ENCODE measurements around the gene GLS.

The GLS gene

DNA sequence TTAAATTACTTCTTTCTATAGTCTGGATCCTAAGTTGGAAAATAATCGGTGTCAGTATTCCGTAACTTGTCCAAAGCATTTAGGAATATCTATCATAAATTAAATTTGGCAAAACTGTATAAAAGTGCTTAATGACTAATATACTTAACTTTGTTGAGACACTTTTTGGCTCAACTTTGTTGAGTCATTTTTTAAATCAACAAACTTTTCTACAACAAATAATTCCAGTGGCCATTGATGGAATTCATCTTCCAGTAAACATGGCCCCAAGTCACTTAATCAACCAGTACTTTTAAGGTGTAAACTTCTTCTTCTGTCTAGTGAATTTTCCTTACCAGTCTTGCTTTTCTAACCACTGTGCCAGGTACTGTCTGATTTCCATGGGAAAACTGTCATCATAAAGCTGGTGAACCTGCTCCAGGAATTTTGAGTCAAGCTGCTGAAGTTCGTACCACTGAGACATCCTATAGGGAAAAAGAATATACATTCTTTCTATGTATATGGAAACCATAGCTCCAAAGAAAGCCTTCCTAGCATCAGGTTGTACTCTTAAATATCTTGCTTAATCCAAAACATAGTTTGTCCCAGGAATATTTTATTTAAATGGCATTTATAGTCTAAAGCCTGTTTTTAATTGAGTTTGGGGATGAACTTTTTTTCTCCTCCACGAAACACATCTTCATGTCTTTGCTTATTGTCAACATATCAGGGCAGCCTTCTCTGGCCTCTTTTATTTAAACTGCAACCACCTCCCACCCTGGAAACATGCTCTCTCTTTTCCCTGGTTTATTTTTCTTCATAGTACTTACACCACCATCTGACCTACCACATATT is 129.1 kb downstream of the GLS start:
- no peak for FAIRE-seq

DNA sequence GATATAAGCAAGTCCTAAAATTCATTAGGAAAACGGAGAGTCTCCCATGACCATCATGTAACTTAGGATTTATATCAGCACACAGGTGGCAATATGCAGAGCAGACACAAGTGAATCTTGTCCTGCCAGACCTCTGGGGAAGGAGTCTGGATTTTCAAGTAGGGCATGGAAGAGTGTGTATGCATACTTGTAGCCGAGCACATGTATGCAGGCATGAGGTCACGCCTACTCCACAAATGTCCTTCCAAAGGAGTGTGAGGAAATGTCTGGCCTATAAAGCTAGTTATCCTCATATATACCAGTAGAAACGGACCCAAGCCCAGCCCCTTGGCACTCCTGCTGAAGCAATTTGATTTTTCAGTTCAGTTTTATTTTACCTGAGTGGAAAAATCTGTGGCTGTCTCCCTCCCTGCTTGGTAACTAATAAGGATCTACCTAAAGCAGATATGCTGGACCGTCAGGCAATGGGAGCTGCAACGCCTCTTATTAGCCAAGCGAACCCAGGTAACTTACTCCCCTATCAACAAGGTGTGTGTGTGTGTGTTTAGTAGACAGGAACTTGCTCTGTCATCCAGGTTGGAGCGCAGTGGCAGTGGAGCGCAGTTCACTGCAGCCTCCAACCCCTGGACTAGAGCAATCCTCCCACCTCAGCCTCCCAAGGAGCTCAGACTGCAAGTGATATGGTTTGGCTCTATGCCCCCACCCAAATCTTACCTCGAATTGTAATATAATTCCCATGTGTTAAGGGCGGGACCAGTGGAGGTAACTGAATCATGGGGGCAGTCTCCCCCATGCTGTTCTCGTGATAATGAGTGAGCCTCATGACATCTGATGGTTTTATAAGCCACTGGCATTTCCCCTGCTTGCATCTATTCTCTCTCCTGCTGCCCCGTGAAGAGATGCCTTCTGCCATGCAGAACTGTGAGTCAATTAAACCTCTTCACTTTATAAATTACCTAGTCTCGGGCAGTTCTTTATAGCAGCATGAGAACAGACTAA is 130.6 kb downstream of the GLS start:
- DNase-seq (ENCODE audit: insufficient read length, low spot score) (no peak), FAIRE-seq (no peak)

More for the DNA sequence above, 129.1 kb downstream of the GLS start:
- DNase-seq (ENCODE audit: insufficient read length, low spot score): no peak

DNA sequence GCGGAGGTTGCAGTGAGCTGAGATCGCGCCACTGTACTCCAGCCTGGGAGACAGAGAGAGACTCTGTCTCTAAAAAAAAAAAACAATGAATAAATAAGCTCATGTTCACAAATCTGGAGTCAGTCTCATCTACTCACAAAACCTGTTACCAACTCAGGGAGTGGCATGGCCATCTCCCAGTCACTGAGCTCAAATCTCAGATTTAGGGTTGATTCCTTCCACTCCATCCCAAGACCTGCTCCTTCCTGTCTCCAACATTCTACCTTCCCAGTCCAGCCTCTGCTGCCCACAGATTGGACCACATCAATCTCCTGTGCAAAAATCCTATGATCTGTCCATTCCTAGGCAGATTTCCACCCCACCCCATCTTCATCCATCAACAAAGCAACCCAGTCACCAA is 131.7 kb downstream of the GLS start:
- no peak for DNase-seq (ENCODE audit: insufficient read length, low spot score)
- no peak for FAIRE-seq

DNA sequence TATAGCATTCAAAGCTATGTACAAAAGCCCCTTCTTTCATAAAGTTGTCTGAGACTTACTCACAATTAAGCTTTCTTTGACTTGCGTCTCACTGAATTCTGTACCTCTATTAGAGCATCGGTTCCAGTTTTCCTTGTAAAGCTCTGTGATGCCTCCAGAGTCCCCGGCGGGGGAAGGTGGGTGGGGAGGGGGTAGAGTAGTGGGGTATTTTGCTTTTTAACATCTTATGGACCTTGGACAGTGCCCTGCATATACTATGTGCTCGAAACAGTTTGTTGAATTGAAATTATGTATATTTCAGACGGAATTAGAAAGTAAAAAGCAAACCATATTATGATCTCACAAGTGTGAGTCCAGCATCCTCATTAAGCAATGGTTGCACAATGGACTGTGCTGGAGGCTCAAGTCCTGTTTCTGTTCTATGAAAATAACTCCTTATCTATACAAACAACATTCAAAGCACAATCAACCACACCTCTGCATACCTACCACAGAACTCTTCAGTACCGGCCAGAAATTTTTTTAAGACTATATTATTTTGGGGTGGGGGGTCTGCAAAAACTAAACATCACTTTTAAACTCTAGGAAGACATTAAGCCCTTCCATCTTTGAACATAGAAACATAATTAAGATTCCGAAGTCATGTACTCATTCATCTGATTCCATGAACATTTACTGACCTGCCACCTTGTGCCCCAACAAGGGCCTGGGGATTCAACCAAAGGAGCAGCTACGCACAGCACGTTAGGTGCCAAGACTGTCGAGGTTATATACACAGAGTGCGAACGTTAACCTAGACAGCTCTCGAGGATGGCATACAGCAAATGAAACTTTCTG is 132.4 kb downstream of the GLS start:
- no peak for DNase-seq (ENCODE audit: insufficient read length, low spot score)
- no peak for FAIRE-seq

DNA sequence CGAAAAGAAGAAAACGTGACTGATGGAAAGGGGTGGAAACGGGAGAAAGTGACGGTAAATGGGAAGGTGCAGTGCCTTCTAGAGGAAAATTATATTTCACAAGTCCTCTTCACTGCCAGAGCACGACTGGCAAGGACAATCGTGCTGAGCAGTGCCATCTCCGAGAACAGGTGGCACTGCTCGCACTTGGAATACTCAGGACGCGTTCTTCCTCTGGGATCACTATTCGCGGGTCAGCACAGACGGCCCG is 133.0 kb downstream of the GLS start:
- peak; percentile 53 for DNase-seq (ENCODE audit: insufficient read length, low spot score)

DNA sequence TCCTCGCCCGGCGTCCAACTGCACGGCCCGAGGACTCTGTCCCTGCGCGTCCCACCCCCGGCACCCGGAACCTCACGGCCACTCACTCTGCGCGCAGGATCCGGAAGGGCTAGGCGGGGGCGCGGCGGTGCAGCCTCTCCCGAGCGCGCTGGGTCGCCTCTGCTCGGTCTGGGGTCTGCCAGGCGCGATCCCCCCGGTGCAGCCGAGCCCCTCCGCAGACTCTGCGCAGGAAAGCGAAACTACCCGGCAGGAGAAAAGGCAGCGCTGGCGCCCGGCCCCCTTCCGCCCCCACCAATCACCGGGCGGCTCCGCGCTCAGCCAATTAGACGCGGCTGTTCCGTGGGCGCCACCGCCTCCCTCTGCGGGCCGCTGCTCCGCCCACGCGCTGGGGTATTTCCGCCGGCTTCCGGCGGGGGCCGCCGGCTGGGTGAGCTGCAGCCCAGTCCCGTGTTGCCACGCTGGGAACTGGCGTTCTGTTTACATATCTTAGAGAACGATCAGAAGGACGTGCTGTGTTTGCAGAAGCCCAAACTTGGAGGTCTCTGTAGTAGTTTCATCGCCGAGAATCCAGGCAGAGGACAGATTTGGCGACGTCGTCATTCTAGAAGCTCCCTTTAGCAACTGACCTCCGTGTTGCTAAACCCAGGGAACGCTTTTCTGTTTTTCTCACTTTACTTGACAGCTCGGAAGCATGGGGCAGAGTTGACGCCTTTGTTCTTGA is 133.5 kb downstream of the GLS start, which contains the start of gene STAT1:
Gene STAT1, minus strand, starts transcription at position 240 of the 721 bp plus-strand sequence. CDS start 4,168 bp downstream, outside the sequence.
- peak; percentile 96 for DNase-seq (ENCODE audit: insufficient read length, low spot score)
- peak; percentile 89 for FAIRE-seq

More for the DNA sequence above, 133.0 kb downstream of the GLS start:
- no peak for FAIRE-seq

DNA sequence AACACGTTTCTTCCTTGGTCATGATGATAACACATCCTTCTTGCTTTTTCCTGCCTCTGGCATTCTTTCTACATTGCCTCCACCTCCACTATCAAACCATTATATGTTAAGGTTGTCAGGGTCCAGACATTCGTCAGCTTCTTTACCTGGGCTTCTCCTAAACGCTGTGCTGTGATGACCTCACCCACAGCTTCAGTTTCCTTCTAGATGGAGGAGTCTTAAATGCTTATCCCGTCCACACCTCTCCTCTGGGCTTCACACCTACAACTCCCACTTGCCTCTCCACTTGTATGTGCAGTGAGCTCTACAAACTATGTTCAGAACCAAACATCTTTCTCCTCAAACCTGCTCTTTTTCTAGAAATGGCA is 134.0 kb downstream of the GLS start:
- FAIRE-seq: no peak
- no peak for DNase-seq (ENCODE audit: insufficient read length, low spot score)

Measured in HTR-8/SVneo (cell line).